ENCODE results near the gene PXDN. TPM values are rescaled to one million over a fixed set of nuclear protein-coding genes. Genes with fewer than 3 reads are reported as not detected.

Gene PXDN
- total RNA-seq, 1 donor from 2014 or later: 459 TPM

- H3K4me1 Mint-ChIP-seq (ENCODE audit: unreplicated experiment): peaks cover 24% of the 10 kb centered on the region
- H3K36me3 Mint-ChIP-seq (ENCODE audit: unreplicated experiment): peaks cover 31% of the 10 kb centered on the region
- peak overlapping the region; percentile 11 for H3K27ac Mint-ChIP-seq (ENCODE audit: unreplicated experiment)
- no peaks in the 10 kb centered on the region for H3K9me3 Mint-ChIP-seq (ENCODE audit: unreplicated experiment)
- H3K27me3 Mint-ChIP-seq (ENCODE audit: unreplicated experiment): no peaks in the 10 kb centered on the region
- no peak overlapping the region for H3K4me3 Mint-ChIP-seq (ENCODE audit: unreplicated experiment)
- no peak for TF ChIP-seq CTCF (IDR thresholded peaks at IDR 0.05)
- no peak for DNase-seq (ENCODE audit: extremely low spot score, unreplicated experiment)
Observed at GRCh38 chr2:1693723-1694122, 50.6 kb downstream of the PXDN start.

GRCh38 chr2:1692342-1692741, 52.0 kb downstream of the PXDN start:
- H3K27me3 Mint-ChIP-seq (ENCODE audit: unreplicated experiment): no peaks in the 10 kb centered on the region
- H3K36me3 Mint-ChIP-seq (ENCODE audit: unreplicated experiment): peaks cover 38% of the 10 kb centered on the region
- TF ChIP-seq CTCF (IDR thresholded peaks at IDR 0.05): no peak
- no peak overlapping the region for H3K4me3 Mint-ChIP-seq (ENCODE audit: unreplicated experiment)
- peaks cover 20% of the 10 kb centered on the region for H3K4me1 Mint-ChIP-seq (ENCODE audit: unreplicated experiment)
- no peak overlapping the region for H3K27ac Mint-ChIP-seq (ENCODE audit: unreplicated experiment)
- DNase-seq (ENCODE audit: extremely low spot score, unreplicated experiment): no peak
- H3K9me3 Mint-ChIP-seq (ENCODE audit: unreplicated experiment): no peaks in the 10 kb centered on the region

- Mint-ChIP-seq H3K9me3 (ENCODE audit: unreplicated experiment) (no peaks in the 10 kb centered on the region), H3K4me3 (ENCODE audit: unreplicated experiment) (no peak overlapping the region)
Observed at GRCh38 chr2:1691366-1691765, 52.9 kb downstream of the PXDN start.

GRCh38 chr2:1690056-1690775, 54.1 kb downstream of the PXDN start:
- H3K36me3 Mint-ChIP-seq (ENCODE audit: unreplicated experiment): peaks cover 42% of the 10 kb centered on the region
- no peaks in the 10 kb centered on the region for H3K27me3 Mint-ChIP-seq (ENCODE audit: unreplicated experiment)
- no peak overlapping the region for H3K27ac Mint-ChIP-seq (ENCODE audit: unreplicated experiment)
- H3K4me3 Mint-ChIP-seq (ENCODE audit: unreplicated experiment): no peak overlapping the region
- H3K4me1 Mint-ChIP-seq (ENCODE audit: unreplicated experiment): peaks cover 38% of the 10 kb centered on the region
- no peak for DNase-seq (ENCODE audit: extremely low spot score, unreplicated experiment)
- TF ChIP-seq CTCF (IDR thresholded peaks at IDR 0.05): no peak
- no peaks in the 10 kb centered on the region for H3K9me3 Mint-ChIP-seq (ENCODE audit: unreplicated experiment)

More at GRCh38 chr2:1691366-1691765, 52.9 kb downstream of the PXDN start:
- H3K4me1 Mint-ChIP-seq (ENCODE audit: unreplicated experiment): peaks cover 29% of the 10 kb centered on the region
- peaks cover 45% of the 10 kb centered on the region for H3K36me3 Mint-ChIP-seq (ENCODE audit: unreplicated experiment)
- no peak for TF ChIP-seq CTCF (IDR thresholded peaks at IDR 0.05)
- DNase-seq (ENCODE audit: extremely low spot score, unreplicated experiment): no peak
- H3K27ac Mint-ChIP-seq (ENCODE audit: unreplicated experiment): no peak overlapping the region
- H3K27me3 Mint-ChIP-seq (ENCODE audit: unreplicated experiment): no peaks in the 10 kb centered on the region

- Mint-ChIP-seq H3K27ac (ENCODE audit: unreplicated experiment) (no peak overlapping the region), H3K9me3 (ENCODE audit: unreplicated experiment) (no peaks in the 10 kb centered on the region), H3K4me1 (ENCODE audit: unreplicated experiment) (peaks cover 37% of the 10 kb centered on the region), H3K27me3 (ENCODE audit: unreplicated experiment) (no peaks in the 10 kb centered on the region), H3K4me3 (ENCODE audit: unreplicated experiment) (no peak overlapping the region), H3K36me3 (ENCODE audit: unreplicated experiment) (peaks cover 47% of the 10 kb centered on the region)
- DNase-seq (ENCODE audit: extremely low spot score, unreplicated experiment): no peak
- TF ChIP-seq CTCF (IDR thresholded peaks at IDR 0.05): no peak
Observed at GRCh38 chr2:1688859-1689258, 55.5 kb downstream of the PXDN start.

All from osteocyte (in vitro differentiated cells).